ENCODE measurements around the gene KCND3. TPM values are rescaled to one million over a fixed set of nuclear protein-coding genes. Genes with fewer than 3 reads are reported as not detected.

The KCND3 gene
- total RNA-seq, 1 experiment from 2014 or later: not detected

DNA sequence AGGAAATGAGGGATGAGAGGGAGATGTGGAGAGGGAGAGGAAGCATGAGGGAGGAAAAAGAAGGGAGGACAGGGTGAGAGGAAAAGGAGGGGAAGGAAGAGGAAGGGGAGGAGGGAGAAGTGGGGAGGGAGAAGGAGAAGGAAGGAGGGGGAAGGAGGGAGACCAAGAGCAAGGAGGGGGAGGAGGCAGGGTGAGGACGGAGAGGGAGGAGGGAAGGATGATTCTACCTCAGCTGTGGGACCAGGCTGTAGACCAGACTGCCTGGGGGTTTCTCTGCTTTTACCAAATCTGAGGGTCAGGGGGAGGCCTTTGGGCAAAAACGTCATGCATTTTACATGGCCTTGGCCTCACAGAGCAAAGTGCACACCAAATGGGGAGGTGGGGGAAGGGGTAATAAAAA, 94.5 kb downstream of the KCND3 start:
- CTCF ChIA-PET: no interaction called here
- POLR2A ChIA-PET (ENCODE audit: unreplicated experiment): no interaction called here
- Histone ChIP-seq H4K20me1 (ENCODE audit: insufficient read depth) (no peaks in the 10 kb centered on the region; the same call in 1 of the 2 replicates), H3K27ac (no peak overlapping the region), H3K79me2 (ENCODE audit: low read depth) (no peaks in the 10 kb centered on the region), H3K27me3 (ENCODE audit: insufficient read depth, low read depth) (peaks cover 100% of the 10 kb centered on the region), H3K4me1 (replicated peaks; ENCODE audit: insufficient read depth) (no peaks in the 10 kb centered on the region), H2AFZ (no peak overlapping the region), H3K4me2 (no peak overlapping the region), H3K36me3 (ENCODE audit: low read depth) (no peaks in the 10 kb centered on the region), H3K9me2 (ENCODE audit: insufficient read depth) (no peaks in the 10 kb centered on the region), H3K9me3 (ENCODE audit: insufficient read depth, low read depth) (no peaks in the 10 kb centered on the region), H3F3A (ENCODE audit: insufficient read depth, low read depth) (no peaks in the 10 kb centered on the region), H3K4me3 (no peak overlapping the region)
- DNase-seq: no peak
- TF ChIP-seq EZH2 (IDR thresholded peaks at IDR 0.05; ENCODE audit: low read depth): no peak
- TF ChIP-seq, protein P1, sequence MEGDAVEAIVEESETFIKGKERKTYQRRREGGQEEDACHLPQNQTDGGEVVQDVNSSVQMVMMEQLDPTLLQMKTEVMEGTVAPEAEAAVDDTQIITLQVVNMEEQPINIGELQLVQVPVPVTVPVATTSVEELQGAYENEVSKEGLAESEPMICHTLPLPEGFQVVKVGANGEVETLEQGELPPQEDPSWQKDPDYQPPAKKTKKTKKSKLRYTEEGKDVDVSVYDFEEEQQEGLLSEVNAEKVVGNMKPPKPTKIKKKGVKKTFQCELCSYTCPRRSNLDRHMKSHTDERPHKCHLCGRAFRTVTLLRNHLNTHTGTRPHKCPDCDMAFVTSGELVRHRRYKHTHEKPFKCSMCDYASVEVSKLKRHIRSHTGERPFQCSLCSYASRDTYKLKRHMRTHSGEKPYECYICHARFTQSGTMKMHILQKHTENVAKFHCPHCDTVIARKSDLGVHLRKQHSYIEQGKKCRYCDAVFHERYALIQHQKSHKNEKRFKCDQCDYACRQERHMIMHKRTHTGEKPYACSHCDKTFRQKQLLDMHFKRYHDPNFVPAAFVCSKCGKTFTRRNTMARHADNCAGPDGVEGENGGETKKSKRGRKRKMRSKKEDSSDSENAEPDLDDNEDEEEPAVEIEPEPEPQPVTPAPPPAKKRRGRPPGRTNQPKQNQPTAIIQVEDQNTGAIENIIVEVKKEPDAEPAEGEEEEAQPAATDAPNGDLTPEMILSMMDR (conservative IDR thresholded peaks at IDR 0.05): no peak
- intact Hi-C loops (cut with micrococcal nuclease; ENCODE audit: unreplicated experiment): no loop called here
- BruUV-seq (replicated peaks): no TSS peak

DNA sequence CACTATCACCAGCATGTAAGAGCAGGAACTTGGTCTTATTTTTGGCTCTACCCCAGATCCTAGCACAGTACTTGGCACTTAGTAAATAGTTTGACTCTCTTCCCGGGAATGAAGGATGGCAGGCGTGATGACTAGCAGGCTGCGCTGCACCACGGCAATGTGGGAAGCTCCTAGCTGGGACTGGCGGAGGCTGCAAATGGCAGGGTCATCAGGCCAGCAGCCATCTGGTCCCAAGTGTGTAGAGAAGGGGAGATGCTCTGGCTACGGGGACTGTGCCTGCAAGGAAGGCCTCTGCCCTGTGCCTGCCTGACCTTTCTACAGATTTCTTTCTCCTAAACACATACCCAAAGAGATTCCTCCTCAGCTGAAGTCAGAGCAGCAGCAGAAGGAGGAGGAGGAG, 95.0 kb downstream of the KCND3 start:
- TF ChIP-seq, protein P1 (conservative IDR thresholded peaks at IDR 0.05): no peak
- TF ChIP-seq EZH2 (IDR thresholded peaks at IDR 0.05; ENCODE audit: low read depth): no peak
- Histone ChIP-seq H3K79me2 (ENCODE audit: low read depth) (no peaks in the 10 kb centered on the region), H2AFZ (no peak overlapping the region)

DNA sequence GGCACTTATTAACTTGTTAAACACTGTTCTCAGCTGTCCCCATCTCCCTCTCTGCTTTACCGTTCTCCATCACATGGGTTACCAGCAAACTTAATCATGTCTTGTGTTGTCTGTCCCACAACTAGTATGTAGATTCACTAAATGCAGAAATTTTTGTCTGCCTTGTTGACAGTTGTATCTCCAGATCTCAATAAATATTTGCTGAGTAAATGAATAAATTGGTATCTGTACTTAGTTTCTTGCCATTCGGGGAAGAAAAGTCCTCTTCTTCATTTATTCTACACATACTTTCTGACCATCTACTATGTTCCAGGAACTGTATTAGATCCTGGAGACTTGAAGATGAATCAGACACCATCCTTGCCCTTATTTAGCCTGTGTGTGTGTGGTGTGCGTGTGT, 97.9 kb downstream of the KCND3 start:
- no TSS peak for BruUV-seq (replicated peaks)
- Histone ChIP-seq H4K20me1 (ENCODE audit: insufficient read depth) (no peaks in the 10 kb centered on the region; the same call in 1 of the 2 replicates), H2AFZ (no peak overlapping the region), H3K27ac (no peak overlapping the region), H3K4me2 (no peak overlapping the region), H3K4me3 (no peak overlapping the region), H3K4me1 (replicated peaks; ENCODE audit: insufficient read depth) (no peaks in the 10 kb centered on the region), H3K79me2 (ENCODE audit: low read depth) (no peaks in the 10 kb centered on the region), H3K36me3 (ENCODE audit: low read depth) (no peaks in the 10 kb centered on the region), H3K27me3 (ENCODE audit: insufficient read depth, low read depth) (peaks cover 99% of the 10 kb centered on the region), H3K9me3 (ENCODE audit: insufficient read depth, low read depth) (no peaks in the 10 kb centered on the region), H3F3A (ENCODE audit: insufficient read depth, low read depth) (no peaks in the 10 kb centered on the region), H3K9me2 (ENCODE audit: insufficient read depth) (no peaks in the 10 kb centered on the region)
- ChIA-PET POLR2A (ENCODE audit: unreplicated experiment) (no interaction called here), CTCF (no interaction called here)
- TF ChIP-seq, protein P1 (conservative IDR thresholded peaks at IDR 0.05): no peak
- TF ChIP-seq EZH2 (IDR thresholded peaks at IDR 0.05; ENCODE audit: low read depth): no peak
- intact Hi-C loops (cut with micrococcal nuclease; ENCODE audit: unreplicated experiment): no loop called here
- DNase-seq: no peak

More for the DNA sequence above, 95.0 kb downstream of the KCND3 start:
- Histone ChIP-seq H4K20me1 (ENCODE audit: insufficient read depth) (no peaks in the 10 kb centered on the region; the same call in 1 of the 2 replicates), H3K36me3 (ENCODE audit: low read depth) (no peaks in the 10 kb centered on the region), H3K27me3 (ENCODE audit: insufficient read depth, low read depth) (peaks cover 100% of the 10 kb centered on the region), H3F3A (ENCODE audit: insufficient read depth, low read depth) (no peaks in the 10 kb centered on the region), H3K4me3 (no peak overlapping the region), H3K27ac (no peak overlapping the region), H3K4me1 (replicated peaks; ENCODE audit: insufficient read depth) (no peaks in the 10 kb centered on the region), H3K9me2 (ENCODE audit: insufficient read depth) (no peaks in the 10 kb centered on the region), H3K9me3 (ENCODE audit: insufficient read depth, low read depth) (no peaks in the 10 kb centered on the region), H3K4me2 (no peak overlapping the region)
- DNase-seq: no peak
- no TSS peak for BruUV-seq (replicated peaks)
- ChIA-PET CTCF (no interaction called here), POLR2A (ENCODE audit: unreplicated experiment) (no interaction called here)
- intact Hi-C loops (cut with micrococcal nuclease; ENCODE audit: unreplicated experiment): no loop called here

Measured in PC-9 (cell line).